Karpas-422 (cell line): ENCODE results near the gene TTC24. TPM values are rescaled to one million over a fixed set of nuclear protein-coding genes. Genes with fewer than 3 reads are reported as not detected.

Source experiments
- DNase-seq: peaks from one replicate; pipeline ENCODE4 v3.0.0-alpha.2; 2015
- H2AFZ ChIP-seq: fragments of 200-600 bp; sonication (generic); 2 replicates; pipeline ENCODE4 v1.6.1; 2014; ENCODE audit warnings: antibody characterized with exemption, low read length, mixed read lengths
- H3K27ac ChIP-seq: fragments of 200-600 bp; sonication (generic); 2 replicates; pipeline ENCODE4 v1.5.1; 2014; ENCODE audit warnings: mild to moderate bottlenecking, low read length, moderate library complexity
- H3K27me3 ChIP-seq: fragments of 200-600 bp; sonication (generic); 2 replicates; pipeline ENCODE4 v1.6.1; 2014; ENCODE audit warnings: low read length, mixed read lengths
- H3K36me3 ChIP-seq: fragments of 200-600 bp; sonication (generic); 2 replicates; pipeline ENCODE4 v1.6.1; 2014; ENCODE audit warnings: low read length, mixed read lengths; ENCODE audit not compliant: insufficient read depth
- H3K4me1 ChIP-seq: fragments of 200-600 bp; sonication (generic); 2 replicates; pipeline ENCODE4 v1.6.1; 2014; ENCODE audit warnings: mild to moderate bottlenecking, low read length, mixed read lengths
- H3K4me2 ChIP-seq: fragments of 200-600 bp; sonication (generic); 2 replicates; pipeline ENCODE4 v1.6.1; 2014; ENCODE audit warnings: low read length, low read depth, mild to moderate bottlenecking; ENCODE audit not compliant: poor library complexity, severe bottlenecking
- H3K4me3 ChIP-seq: fragments of 200-600 bp; sonication (generic); 2 replicates; pipeline ENCODE4 v1.5.1; 2014; ENCODE audit warnings: mild to moderate bottlenecking, antibody characterized with exemption, low read length, mixed read lengths
- H3K79me2 ChIP-seq: fragments of 200-600 bp; sonication (generic); 2 replicates; pipeline ENCODE4 v1.6.1; 2014; ENCODE audit warnings: mild to moderate bottlenecking, low read length, mixed read lengths
- H3K9ac ChIP-seq: fragments of 200-600 bp; sonication (generic); 2 replicates; pipeline ENCODE4 v1.6.0; 2014; ENCODE audit warnings: low read length
- H3K9me2 ChIP-seq: fragments of 200-600 bp; sonication (generic), shearing (Covaris generic); replicated peaks from 2 replicates; pipeline ENCODE4 v1.6.0; 2014; ENCODE audit warnings: mild to moderate bottlenecking, low read length, moderate library complexity; ENCODE audit not compliant: insufficient read depth
- H3K9me3 ChIP-seq: fragments of 300-700, 200-600 bp; sonication (generic); 2 replicates; pipeline ENCODE4 v1.6.1; 2014; ENCODE audit warnings: low read length, mixed read lengths
- H4K20me1 ChIP-seq: fragments of 200-600 bp; sonication (generic); 2 replicates; pipeline ENCODE4 v1.6.1; 2014; ENCODE audit warnings: mild to moderate bottlenecking, antibody characterized with exemption, low read length, low read depth; ENCODE audit not compliant: insufficient read depth
- total RNA-seq: library from RNA; depleted of rRNA; stranded (reverse); fragments of >200 nt; shearing (Covaris generic); gene quantifications from 2 replicates; pipeline ENCODE4 v1.2.3, GENCODE V29; 2014; ENCODE audit warnings: low replicate concordance

The TTC24 gene
- total RNA-seq, 1 experiment from 2014 or later, result 2.9 TPM

DNA sequence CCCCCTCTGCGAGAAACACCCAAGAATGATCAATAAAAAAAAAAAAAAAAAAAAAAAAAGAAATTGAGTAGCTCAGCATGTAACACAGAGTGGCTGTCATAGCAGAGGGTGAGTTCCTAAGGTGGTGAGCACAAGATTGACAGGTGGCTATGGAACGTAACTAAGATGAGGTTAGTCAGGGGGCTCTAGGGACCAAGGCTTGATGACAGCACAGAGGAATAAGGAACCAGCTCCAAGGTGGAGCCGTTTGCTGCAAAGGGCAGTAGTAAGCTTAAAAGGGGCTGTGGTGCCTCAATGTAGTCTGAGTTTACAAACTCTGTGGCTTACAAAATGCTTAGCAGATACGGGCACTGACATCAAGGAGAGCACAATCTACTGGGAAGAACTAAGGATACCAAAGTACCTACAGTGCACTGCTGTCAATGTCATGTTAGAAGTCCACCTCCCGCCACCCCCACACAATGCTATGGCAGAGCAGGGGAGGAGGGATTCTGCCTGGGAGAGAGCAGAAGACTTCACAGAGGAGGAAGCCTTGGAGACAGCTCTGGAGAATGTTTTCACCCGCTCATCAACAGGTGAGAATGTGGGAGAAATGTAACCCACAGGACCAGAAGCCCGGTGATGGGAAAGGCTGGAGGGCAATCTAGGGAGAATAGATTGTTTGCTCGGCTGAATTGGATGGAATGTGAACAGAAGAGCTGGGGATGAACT lies 20.3 kb upstream of the TTC24 start:
- H3K4me1 ChIP-seq, result peaks cover 38% of the 10 kb centered on the region
- H3K4me3 ChIP-seq, result no peak overlapping the region
- peak overlapping the region; percentile 17 for H3K4me2 ChIP-seq
- H3K9me3 ChIP-seq, result no peaks in the 10 kb centered on the region
- DNase-seq, result peak; percentile 73
- no peaks in the 10 kb centered on the region for H4K20me1 ChIP-seq
- no peak overlapping the region for H2AFZ ChIP-seq
- no peaks in the 10 kb centered on the region for H3K36me3 ChIP-seq
- H3K27ac ChIP-seq, result no peak overlapping the region
- H3K9ac ChIP-seq, result no peak overlapping the region
- no peaks in the 10 kb centered on the region for H3K27me3 ChIP-seq
- H3K9me2 ChIP-seq, result no peaks in the 10 kb centered on the region; the same call in 1 of the 2 replicates
- H3K79me2 ChIP-seq, result no peaks in the 10 kb centered on the region

DNA sequence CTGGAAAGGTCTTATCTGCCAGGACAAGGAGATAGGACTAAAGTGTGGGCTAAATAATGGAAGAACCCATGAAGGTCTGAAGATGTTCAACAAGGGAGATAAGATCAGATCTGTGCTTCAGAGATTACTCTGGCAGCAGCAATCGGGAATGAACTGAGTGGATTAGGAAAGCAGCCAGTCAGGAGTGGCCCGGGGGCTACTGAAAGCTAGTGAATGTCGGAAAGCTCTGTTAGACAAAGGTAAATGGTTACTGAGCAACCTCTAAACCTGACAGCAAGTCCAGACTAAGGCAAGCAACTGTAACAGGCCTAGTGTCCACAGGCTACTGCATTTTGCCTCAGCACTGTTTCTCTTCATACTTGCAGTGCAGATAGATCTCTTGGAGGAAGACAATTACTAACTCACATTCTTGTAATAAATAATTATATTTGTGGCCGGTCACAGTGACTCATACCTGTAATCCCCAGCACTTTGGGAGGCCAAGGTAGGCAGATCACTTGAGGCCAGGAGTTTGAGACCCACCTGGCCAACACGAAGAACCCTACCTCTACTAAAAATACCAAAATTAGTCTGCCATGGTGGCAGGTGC lies 19.6 kb upstream of the TTC24 start:
- Histone ChIP-seq H3K36me3 (no peaks in the 10 kb centered on the region), H3K9me3 (no peaks in the 10 kb centered on the region), H3K9ac (no peak overlapping the region), H3K27ac (no peak overlapping the region), H3K79me2 (no peaks in the 10 kb centered on the region), H3K4me3 (no peak overlapping the region), H3K4me2 (no peak overlapping the region), H4K20me1 (no peaks in the 10 kb centered on the region), H3K27me3 (no peaks in the 10 kb centered on the region), H3K9me2 (no peaks in the 10 kb centered on the region), H2AFZ (no peak overlapping the region), H3K4me1 (peaks cover 31% of the 10 kb centered on the region)
- no peak for DNase-seq

GRCh38 chr1:156560585-156561163 lies 18.8 kb upstream of the TTC24 start:
- H3K9ac ChIP-seq, result no peak overlapping the region
- no peaks in the 10 kb centered on the region for H3K9me3 ChIP-seq
- H3K36me3 ChIP-seq, result no peaks in the 10 kb centered on the region
- peaks cover 23% of the 10 kb centered on the region for H3K4me1 ChIP-seq
- H3K4me3 ChIP-seq, result no peak overlapping the region
- no peaks in the 10 kb centered on the region for H3K79me2 ChIP-seq
- no peaks in the 10 kb centered on the region for H4K20me1 ChIP-seq
- no peak overlapping the region for H3K27ac ChIP-seq
- no peaks in the 10 kb centered on the region for H3K9me2 ChIP-seq
- no peaks in the 10 kb centered on the region for H3K27me3 ChIP-seq
- H3K4me2 ChIP-seq, result no peak overlapping the region
- no peak for DNase-seq
- H2AFZ ChIP-seq, result no peak overlapping the region

DNA sequence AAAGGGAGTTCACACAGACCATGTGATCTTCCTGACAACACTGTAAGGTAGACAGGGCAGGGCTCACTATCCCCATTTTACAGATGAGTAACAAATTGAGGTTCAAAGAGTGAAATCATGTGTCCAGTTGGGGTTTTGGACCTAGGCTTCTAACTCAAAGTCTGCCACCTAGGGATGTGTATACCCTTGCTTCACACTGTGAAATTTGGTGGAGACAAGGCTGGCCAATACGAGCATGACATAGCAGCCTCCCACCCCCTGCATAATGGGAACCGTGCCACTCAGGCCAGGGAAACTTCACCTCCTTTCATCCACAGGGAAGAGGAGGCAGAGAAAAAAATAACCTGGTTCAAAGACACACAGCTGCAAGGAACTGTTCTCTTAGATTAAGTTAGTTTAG lies 14.0 kb upstream of the TTC24 start:
- no peaks in the 10 kb centered on the region for H3K9me2 ChIP-seq
- no peaks in the 10 kb centered on the region for H3K9me3 ChIP-seq
- no peak for DNase-seq
- no peaks in the 10 kb centered on the region for H3K36me3 ChIP-seq
- H3K27me3 ChIP-seq, result no peaks in the 10 kb centered on the region
- H3K4me3 ChIP-seq, result no peak overlapping the region
- H3K4me1 ChIP-seq, result no peaks in the 10 kb centered on the region
- no peak overlapping the region for H3K4me2 ChIP-seq
- H3K9ac ChIP-seq, result no peak overlapping the region
- no peak overlapping the region for H3K27ac ChIP-seq
- H4K20me1 ChIP-seq, result no peaks in the 10 kb centered on the region
- no peaks in the 10 kb centered on the region for H3K79me2 ChIP-seq
- H2AFZ ChIP-seq, result no peak overlapping the region

DNA sequence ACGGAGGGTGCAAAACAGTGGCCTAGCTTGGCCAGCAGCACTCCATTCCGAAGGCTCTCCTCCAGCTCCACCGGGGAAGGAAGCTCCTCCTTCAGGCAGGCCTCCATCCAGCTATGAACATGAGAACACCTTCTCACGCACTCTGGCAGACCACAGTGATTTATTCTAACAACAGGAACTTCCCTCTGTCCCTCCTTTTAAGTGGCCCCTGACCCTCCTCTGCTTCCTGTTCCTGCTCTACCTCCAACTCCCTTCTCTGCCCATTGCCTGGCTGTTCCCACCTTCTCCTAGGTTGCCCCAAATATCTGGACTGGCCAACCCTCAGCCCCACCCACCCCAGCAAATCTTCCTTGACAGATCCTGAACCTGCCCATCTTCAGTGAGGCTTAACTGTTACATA lies 13.1 kb upstream of the TTC24 start:
- Histone ChIP-seq H3K9me2 (no peaks in the 10 kb centered on the region), H3K4me2 (no peak overlapping the region), H3K4me1 (no peaks in the 10 kb centered on the region), H3K79me2 (no peaks in the 10 kb centered on the region), H4K20me1 (no peaks in the 10 kb centered on the region), H3K9ac (no peak overlapping the region), H3K9me3 (no peaks in the 10 kb centered on the region), H2AFZ (no peak overlapping the region), H3K36me3 (no peaks in the 10 kb centered on the region), H3K27ac (no peak overlapping the region), H3K4me3 (no peak overlapping the region), H3K27me3 (no peaks in the 10 kb centered on the region)
- no peak for DNase-seq

DNA sequence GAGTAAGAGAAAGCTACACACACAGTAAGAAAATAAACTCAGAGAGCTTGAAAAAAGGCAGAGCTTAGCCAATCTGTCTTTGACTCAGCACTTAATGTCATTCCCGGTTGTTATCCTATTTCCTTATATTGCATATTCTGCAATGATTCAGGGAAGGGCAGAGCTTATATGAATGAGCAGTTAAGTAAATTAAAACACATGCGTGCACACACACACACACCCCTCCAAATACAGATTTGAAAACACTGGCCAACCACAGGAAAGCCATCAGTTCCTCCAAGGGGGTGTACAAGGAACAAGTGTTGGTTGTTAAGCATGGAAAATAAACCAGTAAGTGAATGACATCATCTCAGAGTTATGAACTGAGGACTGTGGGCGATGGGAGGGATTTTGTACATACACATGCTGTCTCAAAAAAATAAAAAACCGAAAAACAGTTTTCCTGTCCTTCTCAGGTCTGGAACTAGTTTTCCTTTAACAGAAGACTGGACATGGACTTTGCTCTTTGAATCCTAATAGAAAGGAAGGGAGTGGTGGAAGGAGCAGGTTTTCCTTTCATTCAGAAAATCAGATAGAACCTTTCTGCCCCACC lies 8.2 kb upstream of the TTC24 start:
- no peak overlapping the region for H3K27ac ChIP-seq
- H3K9me3 ChIP-seq, result no peaks in the 10 kb centered on the region
- no peaks in the 10 kb centered on the region for H3K27me3 ChIP-seq
- no peaks in the 10 kb centered on the region for H3K79me2 ChIP-seq
- no peak overlapping the region for H3K4me2 ChIP-seq
- no peaks in the 10 kb centered on the region for H4K20me1 ChIP-seq
- no peaks in the 10 kb centered on the region for H3K36me3 ChIP-seq
- H3K4me1 ChIP-seq, result peaks cover 6% of the 10 kb centered on the region
- no peaks in the 10 kb centered on the region for H3K9me2 ChIP-seq
- DNase-seq, result no peak
- H3K4me3 ChIP-seq, result no peak overlapping the region
- H3K9ac ChIP-seq, result no peak overlapping the region
- H2AFZ ChIP-seq, result no peak overlapping the region

DNA sequence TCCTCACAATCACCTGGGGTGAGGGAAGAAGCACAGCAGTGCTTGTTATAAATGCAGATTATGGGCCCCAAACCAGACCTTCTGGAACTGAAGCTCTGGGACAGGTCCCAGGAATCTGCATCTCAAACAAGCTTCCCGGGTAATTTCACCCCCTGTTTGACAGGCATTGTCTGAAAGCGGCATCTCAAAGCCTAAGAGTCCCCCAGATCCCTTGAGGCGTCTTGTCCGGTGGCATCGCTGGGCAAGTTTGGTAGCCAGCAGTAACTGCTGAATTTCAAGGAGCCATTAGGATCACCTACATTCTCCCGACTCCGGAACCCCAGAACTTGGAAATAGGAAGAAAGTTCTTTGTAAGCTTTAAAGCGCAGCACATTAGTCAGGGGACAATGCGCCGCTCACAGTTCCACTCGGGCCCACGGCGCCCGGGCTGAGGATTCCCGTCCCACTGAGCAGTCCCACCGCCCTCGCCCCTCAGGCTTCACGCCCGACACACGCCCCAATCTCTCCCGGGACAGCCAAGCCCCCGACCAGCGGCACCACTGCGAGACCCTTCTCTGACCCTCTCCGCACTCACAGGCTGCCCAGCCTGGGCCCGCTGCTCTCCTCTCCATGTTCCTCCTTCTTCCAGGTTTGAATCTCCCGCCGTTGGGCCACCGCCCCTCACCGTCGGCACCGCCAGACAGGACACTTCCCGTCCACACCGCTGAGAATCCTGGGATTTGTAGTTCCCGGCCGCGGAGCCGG lies 7.4 kb upstream of the TTC24 start, which contains the start of gene IQGAP3:
Gene IQGAP3 (minus strand): TSS at position 647 of the 744 bp plus-strand sequence. CDS start 36 bp downstream, at position 611.
- H3K36me3 ChIP-seq, result no peaks in the 10 kb centered on the region
- H3K9ac ChIP-seq, result 0 out of 2 replicates have a peak within 1 kb of the TSS, but pooled peaks have one; percentile 8
- no peaks in the 10 kb centered on the region for H3K27me3 ChIP-seq
- peak within 1 kb of the TSS; percentile 46 for H3K4me2 ChIP-seq
- peaks cover 6% of the 10 kb centered on the region for H3K4me1 ChIP-seq
- peak; percentile 82 for DNase-seq
- no peaks in the 10 kb centered on the region for H3K9me2 ChIP-seq
- H4K20me1 ChIP-seq, result no peaks in the 10 kb centered on the region
- H2AFZ ChIP-seq, result 0 out of 2 replicates have a peak within 1 kb of the TSS, but pooled peaks have one; percentile 13
- peak within 1 kb of the TSS; percentile 37; the same call in 1 of the 2 replicates for H3K4me3 ChIP-seq
- no peak within 1 kb of the TSS for H3K27ac ChIP-seq
- H3K9me3 ChIP-seq, result no peaks in the 10 kb centered on the region
- no peaks in the 10 kb centered on the region for H3K79me2 ChIP-seq
